GM18519 (cell line): ENCODE data around the gene PLS1.
"Not testable (repeated sequence)": the region's sequence is repeated elsewhere in the genome, so short reads cannot be mapped to it uniquely, and the experiment has no call there.

Experiments used
- ATAC-seq: cut with Tn5 transposase; IDR thresholded peaks from one replicate; pipeline ENCODE4 v1.9.1; 2021; ENCODE audit warnings: mild to moderate bottlenecking, moderate library complexity; ENCODE audit not compliant: unreplicated experiment, low FRiP score

The PLS1 gene

GRCh38 chr3:142595581-142595950 is 627 bp upstream of the PLS1 start:
- ATAC-seq: no peak

DNA sequence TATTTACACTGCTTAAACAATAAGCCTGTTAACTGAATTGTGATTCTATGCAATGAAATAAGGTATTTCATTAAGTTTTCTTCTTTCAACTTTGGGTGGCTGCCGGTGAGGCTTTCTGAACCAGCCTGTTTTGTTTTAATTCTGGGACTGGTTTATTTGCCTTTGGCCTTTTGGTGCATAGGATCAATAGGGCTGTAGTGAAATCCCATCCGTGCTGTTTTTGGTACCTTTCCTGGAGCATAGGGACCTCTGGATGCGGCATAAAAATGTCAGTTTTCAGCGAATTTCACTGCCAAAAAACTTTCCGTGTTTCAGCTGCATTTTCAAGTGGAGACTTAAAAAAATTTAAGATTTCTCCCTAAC is 514 bp downstream of the PLS1 start:
- ATAC-seq: no peak

DNA sequence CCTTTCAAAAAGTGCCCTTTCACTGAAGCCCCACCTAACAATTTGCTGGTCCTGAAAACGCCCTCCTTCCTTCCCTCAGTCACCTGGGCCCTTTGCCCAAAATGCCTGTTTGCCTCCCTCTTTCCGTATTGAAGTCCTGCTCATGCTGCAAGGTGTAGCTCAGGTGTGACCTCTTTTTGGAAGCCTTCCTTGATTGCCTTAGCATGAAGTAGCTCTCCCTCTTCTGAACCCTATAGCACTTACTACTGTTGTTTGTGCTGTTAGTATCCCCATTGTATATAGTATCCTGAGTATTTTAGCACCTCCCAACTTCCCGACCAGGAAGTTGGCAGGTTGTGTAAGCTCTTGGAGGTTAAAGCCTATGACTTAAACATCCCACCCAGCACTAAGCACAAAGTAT is 1.7 kb downstream of the PLS1 start:
- ATAC-seq: no peak

DNA sequence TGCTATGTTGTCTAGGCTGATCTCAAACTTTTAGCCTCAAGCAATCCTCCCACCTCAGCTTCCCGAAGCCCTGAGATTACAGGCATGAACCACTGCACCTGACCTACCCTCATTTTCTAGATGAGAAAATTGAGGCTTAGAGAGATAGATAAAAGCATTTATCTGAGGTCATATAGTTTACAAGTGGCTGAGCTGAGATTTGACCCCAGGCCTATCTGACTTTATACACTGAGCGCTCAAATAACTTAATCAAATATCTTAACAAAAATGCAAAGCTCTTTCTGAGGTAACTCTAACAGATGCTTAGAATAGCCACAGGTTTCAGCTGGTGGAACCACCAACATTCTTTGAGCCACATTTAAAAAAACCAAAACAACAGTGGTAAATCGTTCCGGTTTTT is 5.5 kb downstream of the PLS1 start:
- no peak for ATAC-seq

GRCh38 chr3:142602619-142603385 is 6.6 kb downstream of the PLS1 start:
- ATAC-seq: no peak

DNA sequence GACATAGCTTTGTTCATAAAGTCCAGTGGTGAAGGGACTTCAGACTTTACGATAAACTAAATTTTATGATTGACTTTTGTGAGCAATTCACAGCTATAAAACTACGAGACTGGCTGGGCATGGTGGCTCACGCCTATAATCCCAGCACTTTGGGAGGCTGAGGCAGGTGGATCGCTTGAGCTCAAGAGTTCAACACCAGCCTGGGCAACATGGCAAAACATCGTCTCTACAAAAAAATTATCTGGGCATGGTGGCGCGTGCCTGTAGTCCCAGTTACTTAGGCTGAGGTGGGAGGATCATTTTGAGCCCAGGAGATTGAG is 7.2 kb downstream of the PLS1 start:
- ATAC-seq: not testable (repeated sequence)

- ATAC-seq: no peak
Observed at GRCh38 chr3:142604940-142605339, 8.7 kb downstream of the PLS1 start.

GRCh38 chr3:142608631-142609030 is 12.4 kb downstream of the PLS1 start:
- ATAC-seq: no peak

GRCh38 chr3:142609136-142609535 is 12.9 kb downstream of the PLS1 start:
- ATAC-seq: no peak

DNA sequence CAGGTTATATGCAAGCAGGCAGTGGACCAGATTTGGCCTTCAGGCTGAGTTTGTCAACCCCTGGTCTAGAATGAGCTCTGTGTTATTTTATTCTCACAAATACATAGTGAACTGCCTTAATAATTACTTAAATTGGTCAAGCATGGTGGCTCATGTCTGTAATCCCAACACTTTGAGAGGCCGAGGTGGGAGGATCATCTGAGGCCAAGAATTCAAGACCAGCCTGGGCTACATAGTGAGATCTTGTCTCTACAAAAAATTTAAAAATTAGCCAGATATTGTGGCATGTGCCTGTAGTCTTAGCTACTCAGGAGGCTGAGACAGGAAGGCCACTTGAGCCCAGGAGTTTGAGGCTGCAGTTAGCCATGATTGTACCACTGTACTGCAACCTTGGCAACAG is 15.0 kb downstream of the PLS1 start:
- ATAC-seq: no peak

DNA sequence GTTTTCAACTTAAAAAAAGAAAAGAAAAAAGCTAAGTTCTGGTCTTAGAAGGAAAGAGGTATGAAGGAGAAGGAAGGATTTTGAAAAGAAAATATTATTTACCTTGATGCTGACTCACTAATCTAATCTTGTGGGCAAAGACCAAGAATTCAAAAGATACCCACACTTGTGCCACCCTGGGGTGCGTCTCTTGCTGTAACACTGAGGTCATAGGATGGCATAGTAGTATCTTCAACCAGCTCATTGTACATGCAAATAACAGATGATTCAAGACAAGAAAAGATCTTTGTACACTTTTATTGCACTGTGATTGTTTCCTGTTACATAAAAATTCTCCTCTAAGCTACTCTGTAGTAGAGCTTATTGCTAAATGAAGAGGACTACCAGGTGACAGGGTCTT is 17.3 kb downstream of the PLS1 start:
- ATAC-seq: no peak

- ATAC-seq: no peak
Observed at GRCh38 chr3:142614059-142614626, 17.9 kb downstream of the PLS1 start.

DNA sequence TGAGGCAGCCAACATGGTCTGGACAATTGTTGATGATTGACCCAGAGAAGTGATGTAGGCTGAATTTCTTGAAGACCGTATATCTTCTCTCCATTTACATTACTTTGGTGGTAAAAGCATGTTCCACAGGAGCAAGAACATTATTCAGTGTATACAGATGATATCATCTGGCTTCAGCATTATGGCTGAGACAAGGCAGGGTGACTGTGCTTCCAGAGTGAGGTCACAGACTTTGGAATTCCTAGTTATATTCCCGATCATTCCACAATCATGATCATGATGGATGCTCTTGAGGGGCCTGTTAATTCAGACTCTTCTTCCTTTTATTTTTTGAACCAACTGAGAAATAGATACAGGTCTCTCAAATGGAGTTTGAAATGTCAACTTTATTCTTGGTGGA is 19.0 kb downstream of the PLS1 start:
- no peak for ATAC-seq

- ATAC-seq: no peak
Observed at GRCh38 chr3:142618917-142619461, 22.8 kb downstream of the PLS1 start.

DNA sequence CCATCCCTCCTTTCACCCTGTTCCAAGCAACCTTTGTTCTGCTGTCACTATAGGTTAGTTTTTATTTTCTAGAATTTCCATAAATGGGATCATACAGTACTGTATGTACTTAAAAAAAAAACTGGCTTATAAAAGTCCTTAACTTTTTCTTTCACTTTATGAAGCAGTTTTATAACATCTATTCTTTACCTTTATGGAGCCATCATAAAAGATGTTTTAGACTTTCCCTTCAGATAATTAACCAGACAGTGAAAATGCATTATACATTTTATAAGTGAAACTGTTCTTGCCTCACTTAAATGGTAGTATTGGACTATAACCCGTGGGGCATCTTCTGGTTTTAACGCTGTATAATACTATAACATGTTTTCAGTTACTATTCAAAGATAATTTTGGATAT is 26.2 kb downstream of the PLS1 start:
- no peak for ATAC-seq

DNA sequence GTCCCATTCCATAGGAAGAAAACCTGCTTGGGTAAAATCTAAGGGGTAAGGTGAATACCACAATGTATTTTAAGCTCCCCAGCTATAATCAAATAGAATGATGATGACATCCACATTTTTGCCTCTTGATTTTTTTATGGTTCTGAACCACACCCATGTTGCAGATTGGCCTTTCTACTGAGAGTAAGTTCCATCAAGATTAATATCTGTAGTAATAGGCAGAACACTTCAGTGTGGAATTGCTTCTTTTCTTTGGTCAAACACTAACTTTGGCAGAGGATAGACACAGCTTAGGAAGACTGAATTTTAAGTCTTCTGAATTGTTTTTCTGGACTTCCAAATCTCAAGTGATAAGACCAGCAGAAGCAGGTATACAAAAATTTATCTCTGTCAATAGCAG is 27.0 kb downstream of the PLS1 start:
- ATAC-seq: no peak

GRCh38 chr3:142624341-142625152 is 28.4 kb downstream of the PLS1 start:
- no peak for ATAC-seq

- no peak for ATAC-seq
Observed at GRCh38 chr3:142625153-142625440, 28.9 kb downstream of the PLS1 start.

- ATAC-seq: no peak
Observed at GRCh38 chr3:142626971-142627370, 30.8 kb downstream of the PLS1 start.

- no peak for ATAC-seq
Observed at GRCh38 chr3:142628801-142629200, 32.6 kb downstream of the PLS1 start.

- no peak for ATAC-seq
Observed at GRCh38 chr3:142633073-142633472, 36.9 kb downstream of the PLS1 start.

- ATAC-seq: no peak
Observed at GRCh38 chr3:142636050-142636449, 39.9 kb downstream of the PLS1 start.
